ENCODE results near the gene GATA6.

GATA6 gene

DNA sequence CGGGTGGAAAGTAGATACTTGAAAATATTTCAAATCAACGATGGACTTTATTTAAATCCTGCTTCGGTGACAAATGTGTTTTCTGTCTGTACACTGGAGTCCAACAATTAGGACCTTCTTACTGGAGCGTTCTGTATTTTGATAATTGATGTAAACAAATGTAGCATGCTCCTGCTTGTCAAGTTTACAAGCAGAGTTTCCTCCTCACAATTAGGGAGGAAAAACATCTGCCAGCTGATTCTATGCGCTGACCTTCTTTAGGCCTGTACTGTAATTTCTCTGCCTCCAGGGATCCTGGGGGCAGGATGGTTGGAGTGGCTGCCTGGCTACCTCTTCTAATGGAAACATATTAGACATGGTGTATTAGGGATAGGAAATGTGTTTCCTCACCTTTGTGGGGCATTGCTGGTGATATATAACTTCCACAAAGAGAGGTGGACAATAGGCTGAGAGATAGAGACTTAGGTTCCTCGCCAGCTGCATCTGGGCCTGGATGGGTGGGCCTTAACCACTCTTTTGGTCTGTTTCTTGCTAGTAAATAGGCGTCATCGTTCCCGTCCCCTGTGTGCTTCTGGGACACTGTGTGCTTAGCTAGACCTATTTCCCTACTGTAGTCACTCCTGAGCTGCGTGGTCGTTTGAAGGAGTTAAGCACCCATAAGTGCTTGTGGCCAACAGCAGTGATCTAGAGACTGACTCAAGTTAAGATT lies 19.3 kb downstream of the GATA6 start:
- no peak for DNase-seq (ENCODE audit: low read depth)
- TF ChIP-seq MYC (IDR thresholded peaks at IDR 0.05; ENCODE audit: low read depth, low read length) (no peak), POLR2A (IDR thresholded peaks at IDR 0.05; ENCODE audit: extremely low read depth, insufficient read length) (no peak)
- TF ChIP-seq, protein P1, sequence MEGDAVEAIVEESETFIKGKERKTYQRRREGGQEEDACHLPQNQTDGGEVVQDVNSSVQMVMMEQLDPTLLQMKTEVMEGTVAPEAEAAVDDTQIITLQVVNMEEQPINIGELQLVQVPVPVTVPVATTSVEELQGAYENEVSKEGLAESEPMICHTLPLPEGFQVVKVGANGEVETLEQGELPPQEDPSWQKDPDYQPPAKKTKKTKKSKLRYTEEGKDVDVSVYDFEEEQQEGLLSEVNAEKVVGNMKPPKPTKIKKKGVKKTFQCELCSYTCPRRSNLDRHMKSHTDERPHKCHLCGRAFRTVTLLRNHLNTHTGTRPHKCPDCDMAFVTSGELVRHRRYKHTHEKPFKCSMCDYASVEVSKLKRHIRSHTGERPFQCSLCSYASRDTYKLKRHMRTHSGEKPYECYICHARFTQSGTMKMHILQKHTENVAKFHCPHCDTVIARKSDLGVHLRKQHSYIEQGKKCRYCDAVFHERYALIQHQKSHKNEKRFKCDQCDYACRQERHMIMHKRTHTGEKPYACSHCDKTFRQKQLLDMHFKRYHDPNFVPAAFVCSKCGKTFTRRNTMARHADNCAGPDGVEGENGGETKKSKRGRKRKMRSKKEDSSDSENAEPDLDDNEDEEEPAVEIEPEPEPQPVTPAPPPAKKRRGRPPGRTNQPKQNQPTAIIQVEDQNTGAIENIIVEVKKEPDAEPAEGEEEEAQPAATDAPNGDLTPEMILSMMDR (IDR thresholded peaks at IDR 0.05; ENCODE audit: low read depth, low read length), result no peak
- TF ChIP-seq, protein P2, sequence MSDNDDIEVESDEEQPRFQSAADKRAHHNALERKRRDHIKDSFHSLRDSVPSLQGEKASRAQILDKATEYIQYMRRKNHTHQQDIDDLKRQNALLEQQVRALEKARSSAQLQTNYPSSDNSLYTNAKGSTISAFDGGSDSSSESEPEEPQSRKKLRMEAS (IDR thresholded peaks at IDR 0.05; ENCODE audit: low read depth, low read length), result no peak
- no peak overlapping the region for H3K4me3 ChIP-seq (ENCODE audit: low read depth, low read length)

DNA sequence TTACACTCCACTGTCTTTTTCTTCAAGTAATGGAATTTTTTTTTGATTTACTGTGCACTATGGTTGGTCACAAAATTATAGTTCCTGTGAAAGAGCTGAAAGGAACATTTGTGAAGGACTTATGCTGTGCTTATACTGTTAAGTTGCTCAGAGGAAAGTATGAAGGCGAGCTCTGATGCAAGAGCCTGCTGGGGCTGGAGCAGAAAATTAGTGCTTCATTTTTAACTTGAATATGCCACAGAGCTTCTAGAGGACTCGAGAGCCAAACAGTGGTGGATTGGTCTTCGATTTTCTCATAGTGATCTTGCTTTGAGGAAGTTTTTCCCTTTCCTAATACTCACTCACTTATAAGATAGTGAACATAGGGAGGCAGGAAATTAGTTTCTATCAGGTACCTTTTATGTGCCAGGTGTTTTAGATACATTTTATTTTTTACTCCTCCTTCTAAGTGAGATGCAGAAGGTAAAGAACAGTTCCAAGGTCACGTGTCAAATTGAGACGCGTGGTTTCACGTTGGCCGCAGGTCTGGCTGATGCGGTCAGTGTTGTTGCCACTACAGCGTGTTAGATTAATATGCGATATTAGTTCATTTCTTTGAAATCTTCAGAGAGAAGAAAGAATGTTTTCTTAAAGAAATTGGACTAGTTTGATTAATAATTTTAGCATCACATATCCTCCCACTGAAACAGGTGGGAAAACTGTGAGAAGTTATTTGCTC lies 20.2 kb downstream of the GATA6 start:
- TF ChIP-seq MYC (IDR thresholded peaks at IDR 0.05; ENCODE audit: low read depth, low read length) (no peak), POLR2A (IDR thresholded peaks at IDR 0.05; ENCODE audit: extremely low read depth, insufficient read length) (no peak)
- TF ChIP-seq, protein P2 (IDR thresholded peaks at IDR 0.05; ENCODE audit: low read depth, low read length), result no peak
- TF ChIP-seq, protein P1 (IDR thresholded peaks at IDR 0.05; ENCODE audit: low read depth, low read length), result no peak
- no peak for DNase-seq (ENCODE audit: low read depth)
- H3K4me3 ChIP-seq (ENCODE audit: low read depth, low read length), result no peak overlapping the region

DNA sequence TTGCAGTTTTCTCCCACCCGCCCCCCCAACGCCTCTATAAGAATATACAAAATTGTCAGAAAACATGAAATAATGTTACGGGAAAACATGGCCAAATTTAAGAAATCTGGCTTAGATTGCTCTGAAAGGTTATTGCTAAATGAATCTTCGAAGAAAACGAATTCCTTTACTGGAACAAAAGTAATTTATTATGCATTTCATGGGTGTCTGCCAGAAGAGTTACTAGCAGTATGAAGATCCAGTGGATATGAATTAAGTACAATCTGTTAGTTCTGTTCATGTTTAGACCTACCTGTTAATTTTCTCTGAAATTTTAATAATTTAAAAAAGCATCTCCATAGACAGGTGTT lies 21.9 kb downstream of the GATA6 start:
- H3K4me3 ChIP-seq (ENCODE audit: low read depth, low read length), result no peak overlapping the region
- no peak for DNase-seq (ENCODE audit: low read depth)
- no peak for TF ChIP-seq MYC (IDR thresholded peaks at IDR 0.05; ENCODE audit: low read depth, low read length)
- TF ChIP-seq, protein P2 (IDR thresholded peaks at IDR 0.05; ENCODE audit: low read depth, low read length), result no peak
- TF ChIP-seq, protein P1 (IDR thresholded peaks at IDR 0.05; ENCODE audit: low read depth, low read length), result no peak
- no peak for TF ChIP-seq POLR2A (IDR thresholded peaks at IDR 0.05; ENCODE audit: extremely low read depth, insufficient read length)

DNA sequence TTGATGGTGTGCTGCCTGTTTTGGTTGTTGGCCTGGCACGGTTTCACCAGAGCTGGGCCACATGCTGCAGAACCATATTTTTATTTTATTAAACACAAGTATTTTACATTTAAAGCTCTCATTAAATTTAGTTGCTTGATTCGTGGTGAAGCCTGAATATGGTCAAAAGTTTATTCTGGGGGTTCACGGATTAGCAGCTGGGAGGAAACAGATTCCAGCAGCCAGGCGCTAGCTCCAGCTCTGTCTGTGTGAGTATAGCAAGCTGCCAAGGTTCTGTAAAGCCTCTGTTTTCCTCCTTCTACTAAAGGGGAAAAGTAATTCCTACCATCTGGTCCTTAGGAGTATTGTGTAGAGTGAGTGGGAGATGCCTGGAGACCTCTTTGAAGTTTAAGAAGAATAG lies 22.5 kb downstream of the GATA6 start:
- TF ChIP-seq, protein P1 (IDR thresholded peaks at IDR 0.05; ENCODE audit: low read depth, low read length), result no peak
- TF ChIP-seq, protein P2 (IDR thresholded peaks at IDR 0.05; ENCODE audit: low read depth, low read length), result no peak
- TF ChIP-seq POLR2A (IDR thresholded peaks at IDR 0.05; ENCODE audit: extremely low read depth, insufficient read length) (no peak), MYC (IDR thresholded peaks at IDR 0.05; ENCODE audit: low read depth, low read length) (no peak)
- DNase-seq (ENCODE audit: low read depth), result no peak
- no peak overlapping the region for H3K4me3 ChIP-seq (ENCODE audit: low read depth, low read length)

DNA sequence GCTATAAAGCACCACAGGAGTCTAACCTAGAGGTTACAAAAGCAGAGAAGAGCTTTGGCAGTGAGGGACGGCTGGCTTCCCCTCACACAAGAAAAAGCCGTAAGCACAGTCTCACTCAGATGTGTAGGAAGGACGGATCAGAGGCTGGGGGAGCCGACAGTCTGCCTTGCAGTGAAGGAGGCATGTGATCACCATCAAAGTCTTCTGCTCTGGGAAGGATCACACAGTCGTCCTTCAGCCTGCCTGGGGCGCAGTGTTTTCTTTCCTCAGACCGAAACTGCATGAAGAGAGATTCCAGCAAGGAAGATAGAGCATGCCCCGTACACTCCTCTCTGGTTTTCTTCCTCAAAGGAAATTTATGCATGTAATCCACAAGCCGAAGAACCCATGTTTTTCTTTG lies 24.1 kb downstream of the GATA6 start:
- TF ChIP-seq MYC (IDR thresholded peaks at IDR 0.05; ENCODE audit: low read depth, low read length) (no peak), POLR2A (IDR thresholded peaks at IDR 0.05; ENCODE audit: extremely low read depth, insufficient read length) (no peak)
- TF ChIP-seq, protein P2 (IDR thresholded peaks at IDR 0.05; ENCODE audit: low read depth, low read length), result no peak
- TF ChIP-seq, protein P1 (IDR thresholded peaks at IDR 0.05; ENCODE audit: low read depth, low read length), result no peak
- no peak for DNase-seq (ENCODE audit: low read depth)
- no peak overlapping the region for H3K4me3 ChIP-seq (ENCODE audit: low read depth, low read length)
